Naive thymus-derived CD4-positive, alpha-beta T cell (primary cell): ENCODE results near the gene MYOM1. TPM values are rescaled to one million over a fixed set of nuclear protein-coding genes. Genes with fewer than 3 reads are reported as not detected.
A peak's percentile ranks its signal among the peaks of the same experiment; 100 is the strongest.

Source experiments
- ATAC-seq: fragments of 150-1000 bp; cut with Tn5 transposase; 2 replicates; pipeline ENCODE4 v1.10.0; 2021; ENCODE audit warnings: mild to moderate bottlenecking, moderate library complexity
- CTCF ChIA-PET: fragments of 350-600 bp; sonication (Branson Sonifier 250); formaldehyde crosslinking; loops from one replicate; lab custom pipeline; 2021; ENCODE audit warnings: antibody characterized with exemption; lab: Charles Lee
- POLR2A ChIA-PET: fragments of 350-600 bp; sonication (Branson Sonifier 250); formaldehyde crosslinking; loops from one replicate; lab custom pipeline; 2021; ENCODE audit warnings: antibody characterized with exemption, inconsistent platforms; lab: Charles Lee
- DNase-seq, 9 donors: peaks; one replicate each; pipeline versions ENCODE4 v3.0.0 to v3.0.0-alpha.2; 2020 to 2022; ENCODE audit warnings: mixed read lengths in 1 of 9
- H3K27ac ChIP-seq: one replicate; pipeline ENCODE4 v1.7.0; 2013; ENCODE audit warnings: mild to moderate bottlenecking, low read depth, low read length, moderate library complexity
- H3K27me3 ChIP-seq, 2 donors: one replicate each; pipeline ENCODE4 v1.7.0; 2013; ENCODE audit warnings: low read length in 2 of 2, mild to moderate bottlenecking in 2 of 2, moderate library complexity in 2 of 2; ENCODE audit not compliant: control insufficient read depth in 2 of 2, insufficient read depth in 2 of 2
- H3K36me3 ChIP-seq, 3 experiments: 1 replicate in 2 of 3; 2 replicates in 1 of 3; pipeline ENCODE4 v1.7.0; 2013; ENCODE audit warnings: low read length in 3 of 3, mild to moderate bottlenecking in 3 of 3, moderate library complexity in 1 of 3; ENCODE audit not compliant: insufficient read depth in 3 of 3, control insufficient read depth in 2 of 3
- H3K4me1 ChIP-seq, 2 donors: one replicate each; pipeline ENCODE4 v1.7.0; 2013; ENCODE audit warnings: low read length in 2 of 2, mild to moderate bottlenecking in 2 of 2, moderate library complexity in 1 of 2; ENCODE audit not compliant: control insufficient read depth in 2 of 2, insufficient read depth in 2 of 2
- H3K4me3 ChIP-seq: 2 replicates; pipeline ENCODE4 v1.7.0; 2013; ENCODE audit warnings: mild to moderate bottlenecking, low read length
- H3K9me3 ChIP-seq, 3 experiments: 1 replicate in 2 of 3; 2 replicates in 1 of 3; pipeline ENCODE4 v1.7.0; 2013; ENCODE audit warnings: low read length in 3 of 3; ENCODE audit not compliant: control insufficient read depth in 2 of 3
- H3K27ac Mint-ChIP-seq, 9 donors: one replicate each; pipeline ENCODE4 v1.8.0; 2020 to 2022; ENCODE audit warnings: mixed read lengths in 9 of 9, mild to moderate bottlenecking in 8 of 9, moderate library complexity in 5 of 9, inconsistent platforms in 2 of 9
- H3K27me3 Mint-ChIP-seq, 5 donors: one replicate each; pipeline ENCODE4 v1.8.0; 2021 to 2022; ENCODE audit warnings: mixed read lengths in 5 of 5, mild to moderate bottlenecking in 1 of 5
- H3K36me3 Mint-ChIP-seq, 5 donors: one replicate each; pipeline ENCODE4 v1.8.0; 2020 to 2022; ENCODE audit warnings: mixed read lengths in 5 of 5, mild to moderate bottlenecking in 3 of 5, inconsistent platforms in 1 of 5
- H3K4me1 Mint-ChIP-seq, 7 donors: one replicate each; pipeline ENCODE4 v1.8.0; 2020 to 2022; ENCODE audit warnings: mixed read lengths in 7 of 7, mild to moderate bottlenecking in 3 of 7, inconsistent platforms in 1 of 7
- H3K4me3 Mint-ChIP-seq, 10 donors: one replicate each; pipeline ENCODE4 v1.8.0; 2020 to 2022; ENCODE audit warnings: mild to moderate bottlenecking in 10 of 10, mixed read lengths in 10 of 10, moderate library complexity in 6 of 10, inconsistent platforms in 2 of 10
- H3K9me3 Mint-ChIP-seq, 11 donors: one replicate each; pipeline ENCODE4 v1.8.0; 2020 to 2022; ENCODE audit warnings: mixed read lengths in 11 of 11, mild to moderate bottlenecking in 4 of 11, inconsistent platforms in 1 of 11, moderate library complexity in 1 of 11
- intact Hi-C, 2 donors: fragments of 100-400 bp; cut with micrococcal nuclease; formaldehyde crosslinking; loops; one replicate each; pipeline ENCODE4 v1.15.1; 2023
- polyA plus RNA-seq, 2 donors: library from polyadenylated mRNA; unstranded; fragments of 300-500 nt; fragmentation: Illumina TruSeq; gene quantifications; one replicate each; pipeline ENCODE4 v1.2.3, GENCODE V29; 2021
- total RNA-seq, 6 experiments: library from RNA in 5 of 6; stranded (reverse) in 5 of 6; gene quantifications; 1 replicate in 5 of 6; 2 replicates in 1 of 6; pipeline ENCODE4 v1.2.3 and lab custom pipeline; 2021 to 2026

MYOM1 gene
- total and polyA plus RNA-seq, 7 experiments from 2014 or later: 0.83 to 6.7 (median 1.9) TPM

DNA sequence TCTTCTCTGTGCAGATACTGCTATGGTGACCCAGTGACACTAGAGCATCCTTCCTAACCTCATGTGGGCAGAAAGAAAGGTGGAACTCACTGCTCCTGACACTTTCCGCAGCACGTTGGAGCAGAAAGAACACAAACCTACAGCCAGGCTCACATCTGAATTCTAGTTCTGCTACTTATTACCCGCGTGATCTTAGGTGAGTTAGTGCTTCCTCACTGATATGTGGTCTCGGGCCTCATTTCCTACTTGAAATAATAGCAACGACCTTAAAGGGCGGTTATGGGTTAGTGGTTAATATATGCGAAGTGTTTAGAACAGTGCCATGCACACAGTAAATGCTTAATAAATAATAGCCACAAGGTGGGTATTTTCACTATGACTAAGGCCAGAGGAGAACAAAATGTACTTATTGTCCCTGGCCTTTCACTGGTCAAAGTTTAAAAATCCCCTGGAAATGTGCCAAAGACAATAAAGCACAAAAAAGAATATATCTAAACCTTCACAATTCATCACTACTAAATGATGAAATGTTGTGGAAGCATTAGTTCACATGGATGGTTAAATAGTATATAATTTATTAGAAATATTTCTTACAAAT, 66.6 kb downstream of the MYOM1 start:
- Mint-ChIP-seq H3K27me3 (peaks cover 0 to 4% (median 0%) of the 10 kb centered on the region in 5 donors), H3K27ac (peak overlapping the region in 1 of 9 donors; percentile 41), H3K9me3 (no peaks in the 10 kb centered on the region), H3K36me3 (peaks cover 0 to 8% (median 0%) of the 10 kb centered on the region in 5 donors), H3K4me1 (peaks cover 3 to 12% (median 7%) of the 10 kb centered on the region in 7 donors), H3K4me3 (no peak overlapping the region)
- Histone ChIP-seq H3K27me3 (no peaks in the 10 kb centered on the region), H3K4me3 (no peak overlapping the region), H3K27ac (no peak overlapping the region), H3K9me3 (no peaks in the 10 kb centered on the region), H3K36me3 (no peaks in the 10 kb centered on the region), H3K4me1 (peaks cover 0 to 3% of the 10 kb centered on the region in 2 donors)
- ChIA-PET POLR2A (no interaction called here), CTCF (interaction anchor here (0.9 to 2.8 kb wide), 4 partner anchors 25 to 168 kb away, joined by 3 to 40 read pairs (median 4); no protein-coding TSS in a partner anchor)
- DNase-seq (no peak), ATAC-seq (no peak)
- intact Hi-C loops: no loop called here

GRCh38 chr18:3152294-3152693, 67.5 kb downstream of the MYOM1 start:
- intact Hi-C loops: no loop called here
- ChIA-PET CTCF (interaction anchor here (0.6 to 2.8 kb wide), 9 partner anchors 14 to 218 kb away, joined by 3 to 40 read pairs (median 6); no protein-coding TSS in a partner anchor), POLR2A (interaction anchor here (2.3 kb wide), 1 partner anchor 157 kb away, joined by 10 read pairs; no protein-coding TSS in a partner anchor)
- Histone ChIP-seq H3K9me3 (no peaks in the 10 kb centered on the region), H3K4me1 (peaks cover 0 to 3% of the 10 kb centered on the region in 2 donors), H3K27me3 (no peaks in the 10 kb centered on the region), H3K27ac (no peak overlapping the region), H3K4me3 (no peak overlapping the region), H3K36me3 (no peaks in the 10 kb centered on the region)
- no peaks in the 10 kb centered on the region for H3K9me3 Mint-ChIP-seq
- H3K36me3 Mint-ChIP-seq: peaks cover 0 to 8% (median 0%) of the 10 kb centered on the region in 5 donors
- H3K4me1 Mint-ChIP-seq: peaks cover 3 to 12% (median 7%) of the 10 kb centered on the region in 7 donors
- peaks cover 0 to 6% (median 0%) of the 10 kb centered on the region in 5 donors for H3K27me3 Mint-ChIP-seq
- no peak overlapping the region for H3K27ac Mint-ChIP-seq
- DNase-seq (no peak), ATAC-seq (no peak)
- H3K4me3 Mint-ChIP-seq: no peak overlapping the region

DNA sequence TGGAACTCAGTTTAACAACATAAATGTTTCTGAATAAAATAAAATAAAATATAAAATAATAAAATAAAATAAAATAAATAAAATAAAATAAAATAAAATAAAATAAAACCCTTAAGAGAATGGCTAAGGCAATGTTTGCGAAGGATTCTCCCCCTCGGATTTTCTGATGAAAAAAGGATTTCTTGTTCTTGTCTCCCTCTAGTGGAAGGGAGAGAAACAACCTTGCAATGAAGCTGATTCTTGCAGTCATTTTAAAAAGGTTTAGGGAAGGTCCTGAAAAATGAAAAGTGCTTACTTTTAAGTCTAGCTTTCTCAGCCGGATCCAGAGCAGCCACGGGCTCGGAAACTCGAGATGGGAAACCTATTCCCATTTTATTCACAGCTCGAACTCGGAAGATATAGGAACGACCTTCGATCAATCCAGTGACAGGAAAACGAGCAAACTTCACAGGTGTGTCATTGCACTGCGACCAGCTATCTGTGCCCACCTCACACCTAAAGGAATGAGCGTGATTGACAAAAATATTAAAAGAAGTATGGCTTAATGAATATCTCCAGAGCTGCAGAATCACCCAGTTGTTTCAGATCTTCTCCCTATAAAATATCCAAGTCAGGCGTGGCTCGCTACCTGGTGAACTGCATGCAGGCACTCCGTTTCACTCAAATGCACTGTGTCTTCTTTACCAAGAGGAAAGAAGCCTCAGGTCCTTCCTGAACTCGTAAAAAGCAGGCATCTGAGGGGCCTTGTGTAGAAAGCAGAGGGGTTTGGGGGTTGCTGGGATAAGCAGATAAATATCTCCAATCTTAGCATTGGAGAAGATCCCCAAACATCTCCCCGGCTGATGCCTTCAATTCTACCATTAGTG, 68.1 kb downstream of the MYOM1 start:
- peaks cover 0 to 3% of the 10 kb centered on the region in 2 donors for H3K4me1 ChIP-seq
- ATAC-seq (peak; percentile 45), DNase-seq (peak in 7 of 9 donors; percentile 12 to 50 (median 31))

GRCh38 chr18:3150688-3151087, 69.1 kb downstream of the MYOM1 start:
- no peak overlapping the region for H3K4me3 ChIP-seq
- POLR2A ChIA-PET: interaction anchor here (1.5 to 2.3 kb wide), 2 partner anchors 96 to 156 kb away, joined by 4 to 10 read pairs; no protein-coding TSS in a partner anchor

More for the DNA sequence above, 68.1 kb downstream of the MYOM1 start:
- CTCF ChIA-PET: interaction anchor here (0.6 to 2.8 kb wide), 19 partner anchors 15 to 515 kb away, joined by 3 to 40 read pairs (median 4); no protein-coding TSS in a partner anchor
- H3K27ac Mint-ChIP-seq: peak overlapping the region in 2 of 9 donors; percentile 23 to 34
- H3K4me3 Mint-ChIP-seq: no peak overlapping the region
- H3K27me3 Mint-ChIP-seq: peaks cover 0 to 8% (median 0%) of the 10 kb centered on the region in 5 donors
- Histone ChIP-seq H3K4me3 (no peak overlapping the region), H3K27ac (no peak overlapping the region), H3K36me3 (no peaks in the 10 kb centered on the region), H3K9me3 (no peaks in the 10 kb centered on the region), H3K27me3 (no peaks in the 10 kb centered on the region)
- intact Hi-C loops: loop anchor here (1.0 to 2.0 kb wide), 5 partner anchors 23 to 219 kb away; no protein-coding TSS in a partner anchor
- peaks cover 0 to 8% (median 0%) of the 10 kb centered on the region in 5 donors for H3K36me3 Mint-ChIP-seq
- no peaks in the 10 kb centered on the region for H3K9me3 Mint-ChIP-seq
- POLR2A ChIA-PET: interaction anchor here (0.7 to 2.3 kb wide), 3 partner anchors 95 to 157 kb away, joined by 3 to 10 read pairs (median 4); partner anchors contain the start of gene MYL12A
- H3K4me1 Mint-ChIP-seq: peaks cover 3 to 12% (median 7%) of the 10 kb centered on the region in 7 donors

DNA sequence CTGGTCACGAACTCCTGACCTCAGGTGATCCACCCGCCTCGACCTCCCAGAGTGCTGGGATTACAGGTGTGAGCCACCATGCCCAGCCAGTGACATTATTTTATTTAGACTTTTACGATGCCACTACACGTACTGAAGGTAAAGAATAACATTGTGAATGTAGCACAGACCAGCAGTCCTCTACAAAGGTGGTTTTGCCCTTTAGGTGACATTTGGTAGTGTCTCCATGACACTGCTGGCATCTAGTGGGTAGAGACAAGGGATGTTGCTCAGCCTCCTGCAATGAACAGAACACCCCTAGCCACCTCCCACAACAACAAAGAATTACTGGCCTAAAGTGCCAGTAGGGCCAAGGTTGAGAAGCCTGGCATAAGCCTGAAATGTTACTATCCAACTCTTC, 69.5 kb downstream of the MYOM1 start:
- ATAC-seq: no peak
- CTCF ChIA-PET: interaction anchor here (0.6 kb wide), 2 partner anchors 38 to 82 kb away, joined by 3 to 4 read pairs; no protein-coding TSS in a partner anchor
- POLR2A ChIA-PET: interaction anchor here (1.3 to 2.3 kb wide), 3 partner anchors 96 to 155 kb away, joined by 3 to 10 read pairs (median 4); no protein-coding TSS in a partner anchor

More at GRCh38 chr18:3150688-3151087, 69.1 kb downstream of the MYOM1 start:
- no peak overlapping the region for H3K27ac ChIP-seq
- DNase-seq (no peak), ATAC-seq (no peak)
- Mint-ChIP-seq H3K4me1 (peaks cover 3 to 12% (median 7%) of the 10 kb centered on the region in 7 donors), H3K4me3 (no peak overlapping the region), H3K27me3 (peaks cover 0 to 10% (median 0%) of the 10 kb centered on the region in 5 donors), H3K36me3 (peaks cover 0 to 8% (median 0%) of the 10 kb centered on the region in 5 donors), H3K27ac (no peak overlapping the region), H3K9me3 (no peaks in the 10 kb centered on the region)
- intact Hi-C loops: loop anchor here (1.0 to 2.0 kb wide), 5 partner anchors 22 to 218 kb away; no protein-coding TSS in a partner anchor
- peaks cover 0 to 3% of the 10 kb centered on the region in 2 donors for H3K4me1 ChIP-seq
- no peaks in the 10 kb centered on the region for H3K9me3 ChIP-seq
- CTCF ChIA-PET: interaction anchor here (0.6 to 2.8 kb wide), 5 partner anchors 38 to 157 kb away, joined by 3 to 40 read pairs (median 8); no protein-coding TSS in a partner anchor
- H3K27me3 ChIP-seq: no peaks in the 10 kb centered on the region
- H3K36me3 ChIP-seq: no peaks in the 10 kb centered on the region

More for the DNA sequence above, 69.5 kb downstream of the MYOM1 start:
- Histone ChIP-seq H3K27me3 (no peaks in the 10 kb centered on the region), H3K9me3 (no peaks in the 10 kb centered on the region), H3K4me3 (no peak overlapping the region), H3K27ac (no peak overlapping the region), H3K36me3 (no peaks in the 10 kb centered on the region), H3K4me1 (peaks cover 0 to 3% of the 10 kb centered on the region in 2 donors)
- Mint-ChIP-seq H3K4me3 (no peak overlapping the region), H3K27ac (no peak overlapping the region), H3K36me3 (peaks cover 0 to 8% (median 0%) of the 10 kb centered on the region in 5 donors), H3K4me1 (peaks cover 3 to 12% (median 7%) of the 10 kb centered on the region in 7 donors), H3K9me3 (no peaks in the 10 kb centered on the region), H3K27me3 (peaks cover 0 to 13% (median 0%) of the 10 kb centered on the region in 5 donors)
- intact Hi-C loops: loop anchor here in 1 of 2 donors (2.0 kb wide), 2 partner anchors 21 to 87 kb away; no protein-coding TSS in a partner anchor
- no peak for DNase-seq
